ENCODE data around the gene LIMS3.
"Not testable (repeated sequence)": the region's sequence is repeated elsewhere in the genome, so short reads cannot be mapped to it uniquely, and the experiment has no call there.

DNA sequence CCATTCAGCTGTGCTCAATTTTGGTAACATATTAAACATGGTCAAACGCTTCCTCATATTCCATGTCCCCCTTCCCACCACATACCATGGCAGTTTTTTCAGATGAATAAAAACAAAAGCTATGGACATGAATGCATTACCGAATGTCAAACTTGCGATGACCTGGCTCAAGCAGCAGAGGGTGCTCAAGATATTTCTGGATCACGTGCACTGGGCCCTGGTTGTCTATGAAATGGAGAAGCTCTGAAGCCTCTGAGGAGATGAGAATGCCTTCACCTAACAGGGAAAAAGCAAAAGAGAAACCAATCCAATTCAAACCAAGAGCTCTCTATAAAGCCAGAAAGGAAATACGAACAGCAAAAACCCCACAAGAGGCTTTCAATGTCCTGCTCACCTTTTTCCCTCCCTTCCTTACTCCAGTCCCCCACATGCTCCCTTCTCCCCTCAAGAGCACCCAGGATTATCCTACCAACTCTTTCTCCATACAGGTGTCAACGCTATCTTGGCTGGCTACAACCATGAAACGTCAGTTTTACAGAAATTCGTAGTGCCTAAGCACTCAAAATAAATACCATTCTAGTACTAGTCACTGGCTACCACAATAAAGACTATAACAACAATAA is 27.2 kb upstream of the LIMS3 start:
- TF ChIP-seq, protein P1, sequence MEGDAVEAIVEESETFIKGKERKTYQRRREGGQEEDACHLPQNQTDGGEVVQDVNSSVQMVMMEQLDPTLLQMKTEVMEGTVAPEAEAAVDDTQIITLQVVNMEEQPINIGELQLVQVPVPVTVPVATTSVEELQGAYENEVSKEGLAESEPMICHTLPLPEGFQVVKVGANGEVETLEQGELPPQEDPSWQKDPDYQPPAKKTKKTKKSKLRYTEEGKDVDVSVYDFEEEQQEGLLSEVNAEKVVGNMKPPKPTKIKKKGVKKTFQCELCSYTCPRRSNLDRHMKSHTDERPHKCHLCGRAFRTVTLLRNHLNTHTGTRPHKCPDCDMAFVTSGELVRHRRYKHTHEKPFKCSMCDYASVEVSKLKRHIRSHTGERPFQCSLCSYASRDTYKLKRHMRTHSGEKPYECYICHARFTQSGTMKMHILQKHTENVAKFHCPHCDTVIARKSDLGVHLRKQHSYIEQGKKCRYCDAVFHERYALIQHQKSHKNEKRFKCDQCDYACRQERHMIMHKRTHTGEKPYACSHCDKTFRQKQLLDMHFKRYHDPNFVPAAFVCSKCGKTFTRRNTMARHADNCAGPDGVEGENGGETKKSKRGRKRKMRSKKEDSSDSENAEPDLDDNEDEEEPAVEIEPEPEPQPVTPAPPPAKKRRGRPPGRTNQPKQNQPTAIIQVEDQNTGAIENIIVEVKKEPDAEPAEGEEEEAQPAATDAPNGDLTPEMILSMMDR (conservative IDR thresholded peaks at IDR 0.05; ENCODE audit: low read depth, low read length) = not testable (repeated sequence)
- TF ChIP-seq EZH2 (IDR thresholded peaks at IDR 0.05; ENCODE audit: low read length, unreplicated experiment) = not testable (repeated sequence)

All from PC-3 (cell line).